ENCODE data around the gene SLC5A9.
"Not testable (repeated sequence)": the region's sequence is repeated elsewhere in the genome, so short reads cannot be mapped to it uniquely, and the experiment has no call there.

The SLC5A9 gene

GRCh38 chr1:48214366-48214765 lies 8.2 kb upstream of the SLC5A9 start:
- DNase-seq, result not testable (repeated sequence)

GRCh38 chr1:48214820-48215219 lies 7.7 kb upstream of the SLC5A9 start:
- DNase-seq, result peak in 8 of 14 donors; percentile 4 to 80 (median 29)

- DNase-seq, result no peak
Measured at GRCh38 chr1:48215222-48215621, 7.3 kb upstream of the SLC5A9 start.

- no peak for DNase-seq
Measured at GRCh38 chr1:48215889-48216288, 6.6 kb upstream of the SLC5A9 start.

GRCh38 chr1:48216313-48216712 lies 6.2 kb upstream of the SLC5A9 start:
- no peak for DNase-seq

GRCh38 chr1:48216941-48217340 lies 5.6 kb upstream of the SLC5A9 start:
- no peak for DNase-seq

- no peak for DNase-seq
Measured at GRCh38 chr1:48217856-48218255, 4.7 kb upstream of the SLC5A9 start.

GRCh38 chr1:48219803-48220202 lies 2.7 kb upstream of the SLC5A9 start:
- no peak for DNase-seq

GRCh38 chr1:48221122-48221521 lies 1.4 kb upstream of the SLC5A9 start:
- DNase-seq, result no peak

GRCh38 chr1:48221657-48222056 lies 859 bp upstream of the SLC5A9 start:
- DNase-seq, result no peak

GRCh38 chr1:48223366-48224240 lies 1.1 kb downstream of the SLC5A9 start:
- DNase-seq, result no peak

- no peak for DNase-seq
Measured at GRCh38 chr1:48224791-48225190, 2.3 kb downstream of the SLC5A9 start.

- DNase-seq, result no peak
Measured at GRCh38 chr1:48225579-48225978, 3.1 kb downstream of the SLC5A9 start.

- DNase-seq, result no peak
Measured at GRCh38 chr1:48227165-48228013, 4.9 kb downstream of the SLC5A9 start.

GRCh38 chr1:48228156-48228555 lies 5.6 kb downstream of the SLC5A9 start:
- DNase-seq, result no peak

GRCh38 chr1:48229317-48229716 lies 6.8 kb downstream of the SLC5A9 start:
- no peak for DNase-seq

- no peak for DNase-seq
Measured at GRCh38 chr1:48230236-48230635, 7.7 kb downstream of the SLC5A9 start.

GRCh38 chr1:48232722-48233121 lies 10.2 kb downstream of the SLC5A9 start:
- no peak for DNase-seq

- no peak for DNase-seq
Measured at GRCh38 chr1:48233666-48234485, 11.4 kb downstream of the SLC5A9 start.

- DNase-seq, result no peak
Measured at GRCh38 chr1:48235652-48236051, 13.1 kb downstream of the SLC5A9 start.

GRCh38 chr1:48236716-48237470 lies 14.4 kb downstream of the SLC5A9 start:
- no peak for DNase-seq
